NCI-H2029 treated with DMSO at 0.1 percent for 48 hours (cell line): ENCODE measurements around the gene NHERF2.

ENCODE experiments used
- DNase-seq: peaks from one replicate; lab custom pipeline; 2025; lab: John Stamatoyannopoulos, UW

Gene NHERF2

DNA sequence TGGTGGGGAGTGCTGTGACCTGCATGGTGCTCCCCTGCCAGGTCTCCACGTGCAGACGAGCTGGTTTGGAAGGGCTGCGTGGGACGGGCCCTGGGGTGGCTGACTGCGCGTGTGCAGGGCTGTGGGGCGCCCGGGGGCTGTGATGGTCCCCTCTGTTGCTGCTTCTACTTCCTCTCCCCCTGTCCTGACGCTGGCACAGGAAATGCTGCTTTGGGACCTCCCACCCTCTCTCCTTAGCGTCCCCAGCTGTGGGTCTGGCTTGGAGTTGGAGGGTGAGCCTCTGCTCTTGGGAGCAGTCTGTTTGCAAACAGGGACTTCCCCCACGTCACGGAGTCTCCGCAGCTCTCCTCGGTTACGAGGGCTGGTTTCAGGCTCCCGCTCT, 56.3 kb downstream of the NHERF2 start:
- no peak for DNase-seq

DNA sequence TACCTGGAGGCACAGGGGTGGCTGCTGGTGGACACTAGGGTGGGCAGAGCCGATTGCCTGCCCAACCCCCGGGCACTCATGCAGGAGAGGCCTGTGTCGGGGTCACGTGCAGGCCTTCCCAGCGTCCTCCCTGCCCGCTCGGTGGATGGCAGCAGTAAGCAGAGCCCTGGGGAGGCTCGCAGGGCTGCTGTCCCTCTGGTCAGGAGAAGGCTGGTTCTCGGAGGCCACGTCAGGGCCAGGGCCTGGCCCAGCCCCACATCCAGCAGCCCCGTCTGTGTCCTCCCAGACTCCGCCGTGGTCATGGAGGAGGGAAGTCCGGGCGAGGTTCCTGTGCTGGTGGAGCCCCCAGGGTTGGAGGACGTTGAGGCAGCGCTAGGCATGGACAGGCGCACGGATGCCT, 56.7 kb downstream of the NHERF2 start:
- DNase-seq = no peak

DNA sequence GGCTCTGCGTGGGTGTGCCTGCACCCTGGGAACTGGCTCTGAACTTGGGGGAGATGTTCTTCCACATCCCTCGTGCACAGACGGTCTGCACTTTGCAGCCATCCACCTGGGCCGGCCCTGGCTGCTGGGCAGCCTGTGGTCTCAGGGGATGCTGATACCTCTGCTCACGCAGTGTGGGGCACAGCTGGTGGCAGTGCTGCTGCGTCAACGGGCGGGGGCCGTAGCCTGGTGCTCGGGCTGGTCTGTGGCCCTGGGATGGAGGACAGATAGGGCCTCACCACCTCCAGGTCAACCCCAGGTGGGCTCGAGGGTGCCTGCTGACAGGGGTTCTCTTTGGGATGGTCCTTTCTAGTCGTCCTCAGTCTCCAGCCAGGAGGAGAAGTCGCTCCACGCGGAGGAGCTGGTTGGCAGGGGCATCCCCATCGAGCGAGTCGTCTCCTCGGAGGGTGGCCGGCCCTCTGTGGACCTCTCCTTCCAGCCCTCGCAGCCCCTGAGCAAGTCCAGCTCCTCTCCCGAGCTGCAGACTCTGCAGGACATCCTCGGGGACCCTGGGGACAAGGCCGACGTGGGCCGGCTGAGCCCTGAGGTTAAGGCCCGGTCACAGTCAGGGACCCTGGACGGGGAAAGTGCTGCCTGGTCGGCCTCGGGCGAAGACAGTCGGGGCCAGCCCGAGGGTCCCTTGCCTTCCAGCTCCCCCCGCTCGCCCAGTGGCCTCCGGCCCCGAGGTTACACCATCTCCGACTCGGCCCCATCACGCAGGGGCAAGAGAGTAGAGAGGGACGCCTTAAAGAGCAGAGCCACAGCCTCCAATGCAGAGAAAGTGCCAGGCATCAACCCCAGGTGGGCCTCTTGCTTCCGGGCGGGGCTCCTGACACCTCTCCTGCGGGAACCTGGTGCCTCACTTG, 57.4 kb downstream of the NHERF2 start:
- no peak for DNase-seq

DNA sequence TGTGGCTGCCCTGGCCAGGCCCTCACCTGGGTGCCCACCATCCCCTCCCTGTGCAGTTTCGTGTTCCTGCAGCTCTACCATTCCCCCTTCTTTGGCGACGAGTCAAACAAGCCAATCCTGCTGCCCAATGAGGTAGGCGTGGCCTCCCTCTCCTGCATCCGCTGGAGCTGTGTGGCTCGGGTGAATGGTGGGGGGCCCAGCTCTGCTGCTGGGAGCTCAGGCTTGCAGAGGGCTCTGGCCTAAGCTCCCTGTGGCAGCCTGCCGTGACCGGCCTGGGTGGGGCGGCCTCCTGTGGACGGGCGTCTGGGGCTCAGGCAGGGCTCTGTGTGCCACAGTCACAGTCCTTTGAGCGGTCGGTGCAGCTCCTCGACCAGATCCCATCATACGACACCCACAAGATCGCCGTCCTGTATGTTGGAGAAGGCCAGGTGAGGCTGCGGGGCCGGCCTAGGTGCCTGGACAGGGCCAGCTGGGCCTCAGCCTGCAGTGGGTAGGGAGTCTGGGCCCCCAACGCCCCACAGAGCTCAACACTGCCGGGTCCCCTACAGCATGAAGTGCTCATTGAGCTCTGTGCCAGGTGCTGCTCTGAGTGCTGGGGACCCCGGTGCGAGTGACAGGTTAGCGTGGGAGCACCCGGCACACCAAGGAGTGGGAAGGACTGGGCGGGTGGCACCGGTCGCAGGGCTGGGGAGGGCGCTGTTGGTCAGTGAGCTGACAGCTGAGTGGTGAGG, 58.4 kb downstream of the NHERF2 start:
- no peak for DNase-seq

DNA sequence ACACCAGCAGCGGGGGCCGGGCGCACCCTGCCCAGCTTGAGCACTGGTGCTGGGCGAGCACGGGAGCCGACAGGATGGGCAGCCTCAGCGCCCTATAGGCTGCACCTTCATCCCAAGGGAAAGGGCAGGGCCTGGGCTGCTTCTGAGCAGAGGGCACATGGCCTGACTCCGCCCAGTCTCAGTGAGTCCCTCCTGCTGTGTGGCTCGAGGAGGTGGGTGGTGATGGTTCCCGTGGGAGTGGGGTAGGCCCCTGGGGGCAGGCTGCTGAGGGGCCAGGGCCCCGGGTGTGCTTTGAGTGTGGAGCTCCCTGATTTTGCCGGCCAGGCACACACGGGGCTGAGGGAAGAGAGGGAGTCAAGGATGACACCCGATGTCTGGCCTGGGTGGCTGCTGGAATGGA, 59.0 kb downstream of the NHERF2 start:
- DNase-seq = no peak

DNA sequence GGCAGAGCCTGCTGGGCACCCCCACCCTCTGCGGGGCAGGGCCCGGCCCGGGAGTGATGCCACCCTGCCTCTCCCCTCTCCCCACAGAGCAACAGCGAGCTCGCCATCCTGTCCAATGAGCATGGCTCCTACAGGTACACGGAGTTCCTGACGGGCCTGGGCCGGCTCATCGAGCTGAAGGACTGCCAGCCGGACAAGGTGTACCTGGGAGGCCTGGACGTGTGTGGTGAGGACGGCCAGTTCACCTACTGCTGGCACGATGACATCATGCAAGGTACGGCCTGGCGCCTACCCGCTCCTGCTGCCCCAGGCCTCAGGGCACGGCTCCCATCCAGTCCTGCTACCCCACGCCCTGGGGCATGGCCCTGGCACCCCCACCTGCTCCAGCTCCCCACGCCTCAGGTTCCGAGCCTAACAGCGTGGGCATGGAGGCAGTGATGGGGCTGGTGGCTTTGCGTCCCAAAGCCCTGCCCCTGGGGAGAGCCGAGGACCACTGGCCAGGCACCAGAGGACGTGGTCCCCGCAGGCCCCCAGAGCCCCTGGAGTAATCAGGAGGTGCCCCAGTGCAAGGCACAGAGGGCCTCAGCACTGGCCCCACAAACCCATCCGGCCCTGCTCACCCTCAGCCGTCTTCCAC, 59.5 kb downstream of the NHERF2 start:
- DNase-seq = no peak

DNA sequence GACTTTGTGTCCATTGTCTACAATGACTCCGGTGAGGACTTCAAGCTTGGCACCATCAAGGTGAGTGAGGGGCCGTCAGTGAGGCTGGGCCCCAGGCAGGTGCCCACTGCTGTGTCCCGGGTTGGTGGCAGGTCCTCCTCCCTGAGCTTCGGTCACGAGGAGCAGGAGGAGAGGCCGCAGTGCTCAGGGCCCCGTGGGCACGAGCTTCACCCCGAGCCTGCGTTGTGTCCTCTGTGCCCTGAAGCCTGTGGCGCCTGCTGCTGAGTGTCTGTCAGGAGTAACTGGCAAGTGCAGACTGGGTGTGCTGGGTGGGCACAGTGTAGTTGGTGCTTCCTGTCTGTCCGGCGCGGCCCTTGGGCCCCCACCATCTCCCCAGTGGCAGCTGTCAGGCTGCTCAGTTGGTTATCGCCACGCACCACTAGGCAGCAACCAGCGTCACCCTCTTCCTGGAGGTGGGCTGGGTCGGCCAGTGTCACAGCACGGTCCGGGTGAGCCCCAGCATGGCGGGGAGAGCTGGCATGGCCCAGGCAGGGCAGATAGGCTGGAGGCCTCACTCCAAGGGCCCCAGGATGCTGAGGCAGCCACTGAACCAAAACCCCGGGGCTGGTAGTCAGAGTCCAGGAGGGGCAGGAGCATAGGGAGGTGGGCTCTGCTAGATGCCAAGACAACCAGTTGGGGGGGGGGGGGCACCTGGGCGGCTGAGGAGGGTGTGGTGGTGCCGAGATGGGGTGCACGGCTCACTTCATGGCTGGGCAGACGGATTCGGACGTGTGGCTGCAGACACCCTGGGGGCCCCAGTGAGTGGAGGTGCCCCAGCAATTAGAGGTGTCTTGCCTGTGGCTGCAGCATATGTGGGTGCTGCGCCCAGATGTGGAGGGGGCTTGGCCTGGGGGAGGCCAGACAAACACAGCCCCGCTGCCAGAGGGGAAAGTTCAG, 60.4 kb downstream of the NHERF2 start:
- no peak for DNase-seq

DNA sequence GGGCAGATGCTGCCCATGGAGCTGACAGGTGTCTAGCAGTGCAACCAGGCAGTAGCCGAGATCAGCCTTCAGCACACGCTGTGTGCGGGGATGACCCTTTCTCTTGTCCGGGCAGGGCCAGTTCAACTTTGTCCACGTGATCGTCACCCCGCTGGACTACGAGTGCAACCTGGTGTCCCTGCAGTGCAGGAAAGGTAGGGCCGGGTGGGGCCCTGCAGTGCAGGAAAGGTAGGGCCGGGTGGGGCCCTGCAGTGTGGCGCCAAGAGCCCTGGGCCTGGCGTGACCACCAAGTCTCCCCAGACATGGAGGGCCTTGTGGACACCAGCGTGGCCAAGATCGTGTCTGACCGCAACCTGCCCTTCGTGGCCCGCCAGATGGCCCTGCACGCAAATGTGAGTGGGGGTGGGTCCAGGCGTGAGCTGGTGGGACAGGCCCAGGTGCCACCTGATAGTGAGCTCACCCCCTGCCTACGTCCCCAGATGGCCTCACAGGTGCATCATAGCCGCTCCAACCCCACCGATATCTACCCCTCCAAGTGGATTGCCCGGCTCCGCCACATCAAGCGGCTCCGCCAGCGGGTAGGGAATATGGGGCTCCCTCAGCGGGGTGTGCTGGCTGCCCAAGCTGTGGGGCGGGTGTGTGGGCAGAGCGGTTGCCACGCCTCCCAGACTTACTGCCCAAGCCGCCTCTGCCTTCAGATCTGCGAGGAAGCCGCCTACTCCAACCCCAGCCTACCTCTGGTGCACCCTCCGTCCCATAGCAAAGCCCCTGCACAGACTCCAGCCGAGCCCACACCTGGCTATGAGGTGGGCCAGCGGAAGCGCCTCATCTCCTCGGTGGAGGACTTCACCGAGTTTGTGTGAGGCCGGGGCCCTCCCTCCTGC, 61.3 kb downstream of the NHERF2 start:
- DNase-seq = no peak
